ENCODE data around the gene TSPAN18. TPM values are rescaled to one million over a fixed set of nuclear protein-coding genes. Genes with fewer than 3 reads are reported as not detected.

The TSPAN18 gene
- total RNA-seq, 4 donors from 2014 or later: 31.1 to 74.6 (median 34.7) TPM

- TF ChIP-seq POLR2AphosphoS5 (IDR thresholded peaks at IDR 0.05) (no peak), EP300 (IDR thresholded peaks at IDR 0.05) (no peak), POLR2A (IDR thresholded peaks at IDR 0.05) (no peak), CTCF (IDR thresholded peaks at IDR 0.05) (no peak)
- H3K9me3 ChIP-seq: no peaks in the 10 kb centered on the region
- H3K4me1 ChIP-seq: peaks cover 16 to 89% (median 37%) of the 10 kb centered on the region in 3 donors
- no peak overlapping the region for H3K4me3 ChIP-seq
- WGBS, 2 donors (ENCODE audit: low coverage in 1 of 2): 80 to 86% methylated on average over 1 of the region's 1 CpG
- H3K27ac ChIP-seq: peak overlapping the region; percentile 11 to 86 (median 79)
- H3K27me3 ChIP-seq: no peaks in the 10 kb centered on the region
- H3K36me3 ChIP-seq: no peaks in the 10 kb centered on the region
- ATAC-seq: no peak
These were observed 26.0 kb downstream of the TSPAN18 start for GRCh38 chr11:44752713-44753112.

- Histone ChIP-seq H3K4me1 (peaks cover 16 to 80% (median 33%) of the 10 kb centered on the region in 3 donors), H3K9me3 (peaks cover 0 to 5% (median 0%) of the 10 kb centered on the region in 3 donors), H3K36me3 (no peaks in the 10 kb centered on the region), H3K4me3 (no peak overlapping the region), H3K27me3 (no peaks in the 10 kb centered on the region), H3K27ac (peak overlapping the region; percentile 24 to 86 (median 79))
- TF ChIP-seq EP300 (IDR thresholded peaks at IDR 0.05) (no peak), POLR2AphosphoS5 (IDR thresholded peaks at IDR 0.05) (peak; percentile 61)
- peak; percentile 62 for ATAC-seq
- WGBS, 2 donors (ENCODE audit: low coverage in 1 of 2): 47 to 80% methylated on average over 4 to 8 of the region's 8 CpGs
These were observed 27.3 kb downstream of the TSPAN18 start for GRCh38 chr11:44753961-44754645.

- Histone ChIP-seq H3K27me3 (no peaks in the 10 kb centered on the region), H3K4me3 (no peak overlapping the region), H3K4me1 (peaks cover 16 to 82% (median 33%) of the 10 kb centered on the region in 3 donors), H3K9me3 (peaks cover 0 to 5% (median 0%) of the 10 kb centered on the region in 3 donors), H3K36me3 (no peaks in the 10 kb centered on the region), H3K27ac (peak overlapping the region; percentile 76 to 86 (median 80))
- WGBS, 2 donors (ENCODE audit: low coverage in 1 of 2): 60 to 63% methylated on average over 2 of the region's 9 CpGs
- TF ChIP-seq POLR2AphosphoS5 (IDR thresholded peaks at IDR 0.05): peak; percentile 60
- TF ChIP-seq POLR2A (IDR thresholded peaks at IDR 0.05): no peak
- no peak for TF ChIP-seq CTCF (IDR thresholded peaks at IDR 0.05)
- TF ChIP-seq EP300 (IDR thresholded peaks at IDR 0.05): no peak
- no peak for ATAC-seq
These were observed 28.3 kb downstream of the TSPAN18 start for GRCh38 chr11:44754876-44755555.

- H3K36me3 ChIP-seq: no peaks in the 10 kb centered on the region
- TF ChIP-seq EP300 (IDR thresholded peaks at IDR 0.05) (no peak), CTCF (IDR thresholded peaks at IDR 0.05) (no peak), POLR2AphosphoS5 (IDR thresholded peaks at IDR 0.05) (no peak), POLR2A (IDR thresholded peaks at IDR 0.05) (no peak)
- peaks cover 0 to 5% (median 0%) of the 10 kb centered on the region in 3 donors for H3K9me3 ChIP-seq
- H3K4me3 ChIP-seq: no peak overlapping the region
- 24 to 46% methylated on average over 3 to 6 of the region's 7 CpGs for WGBS, 2 donors (ENCODE audit: low coverage in 1 of 2)
- no peaks in the 10 kb centered on the region for H3K27me3 ChIP-seq
- peak overlapping the region; percentile 76 to 86 (median 80) for H3K27ac ChIP-seq
- ATAC-seq: peak; percentile 15
- peaks cover 17 to 82% (median 35%) of the 10 kb centered on the region in 3 donors for H3K4me1 ChIP-seq
These were observed 29.1 kb downstream of the TSPAN18 start for GRCh38 chr11:44755556-44756523.

GRCh38 chr11:44758983-44759382, 32.2 kb downstream of the TSPAN18 start:
- Histone ChIP-seq H3K9me3 (peaks cover 0 to 5% (median 0%) of the 10 kb centered on the region in 3 donors), H3K27me3 (no peaks in the 10 kb centered on the region), H3K36me3 (no peaks in the 10 kb centered on the region), H3K4me1 (peaks cover 23 to 82% (median 33%) of the 10 kb centered on the region in 3 donors), H3K27ac (peak overlapping the region in 3 of 4 donors; percentile 82 to 93 (median 87)), H3K4me3 (no peak overlapping the region)
- WGBS, 2 donors (ENCODE audit: low coverage in 1 of 2): 83% methylated on average over 1 of the region's 4 CpGs; no CpG with 5 or more reads in 1 of the 2 donors
- ATAC-seq: no peak
- TF ChIP-seq POLR2AphosphoS5 (IDR thresholded peaks at IDR 0.05) (no peak), POLR2A (IDR thresholded peaks at IDR 0.05) (no peak), CTCF (IDR thresholded peaks at IDR 0.05) (no peak), EP300 (IDR thresholded peaks at IDR 0.05) (no peak)

All from gastroesophageal sphincter (tissue), 4 donors.